GM12875 (cell line): Measurements from ENCODE around the gene CEP97.

Experiments used
- H3K4me3 ChIP-seq: one replicate; pipeline ENCODE4 v1.5.1; 2011; ENCODE audit warnings: low read depth, low read length, control low read depth
- TF ChIP-seq, protein P1 (sequence below): IDR thresholded peaks from 2 replicates; pipeline ENCODE4 v1.5.1; 2011; ENCODE audit warnings: low read depth, mild to moderate bottlenecking, control low read depth, inconsistent platforms, low read length, moderate library complexity, borderline replicate concordance; ENCODE audit not compliant: insufficient read depth

The CEP97 gene

DNA sequence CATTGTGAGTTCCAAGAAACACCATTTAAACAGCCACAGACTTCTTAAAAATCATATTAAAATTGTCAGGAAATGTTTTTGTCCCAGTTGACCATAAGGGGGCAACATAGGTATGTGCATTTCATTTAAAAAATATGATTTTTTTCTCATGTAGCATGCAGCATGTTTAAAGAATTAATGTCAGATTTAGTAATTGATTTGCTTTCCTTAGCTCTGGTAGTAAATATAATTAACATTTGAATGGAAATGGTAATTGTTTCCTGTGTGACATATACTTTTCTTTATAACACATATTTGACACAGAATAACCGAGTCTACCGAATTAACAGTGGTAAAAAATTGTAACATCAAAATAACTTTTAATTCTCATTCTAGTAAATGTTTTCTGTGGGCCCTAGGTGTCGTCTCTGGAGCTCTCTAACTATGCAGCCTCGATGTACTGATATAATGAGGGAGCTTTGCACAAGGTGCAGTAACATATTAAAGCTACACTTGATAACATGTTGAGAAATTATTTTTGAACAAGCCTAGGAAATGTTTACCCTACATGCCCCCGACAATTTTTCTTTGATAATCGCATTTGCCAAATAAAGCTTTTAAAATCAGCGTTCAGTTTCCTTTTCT lies 89.5 kb downstream of the CEP97 start:
- TF ChIP-seq, protein P1, sequence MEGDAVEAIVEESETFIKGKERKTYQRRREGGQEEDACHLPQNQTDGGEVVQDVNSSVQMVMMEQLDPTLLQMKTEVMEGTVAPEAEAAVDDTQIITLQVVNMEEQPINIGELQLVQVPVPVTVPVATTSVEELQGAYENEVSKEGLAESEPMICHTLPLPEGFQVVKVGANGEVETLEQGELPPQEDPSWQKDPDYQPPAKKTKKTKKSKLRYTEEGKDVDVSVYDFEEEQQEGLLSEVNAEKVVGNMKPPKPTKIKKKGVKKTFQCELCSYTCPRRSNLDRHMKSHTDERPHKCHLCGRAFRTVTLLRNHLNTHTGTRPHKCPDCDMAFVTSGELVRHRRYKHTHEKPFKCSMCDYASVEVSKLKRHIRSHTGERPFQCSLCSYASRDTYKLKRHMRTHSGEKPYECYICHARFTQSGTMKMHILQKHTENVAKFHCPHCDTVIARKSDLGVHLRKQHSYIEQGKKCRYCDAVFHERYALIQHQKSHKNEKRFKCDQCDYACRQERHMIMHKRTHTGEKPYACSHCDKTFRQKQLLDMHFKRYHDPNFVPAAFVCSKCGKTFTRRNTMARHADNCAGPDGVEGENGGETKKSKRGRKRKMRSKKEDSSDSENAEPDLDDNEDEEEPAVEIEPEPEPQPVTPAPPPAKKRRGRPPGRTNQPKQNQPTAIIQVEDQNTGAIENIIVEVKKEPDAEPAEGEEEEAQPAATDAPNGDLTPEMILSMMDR, result peak; percentile 30; the same call in 1 of the 2 replicates
- no peak overlapping the region for H3K4me3 ChIP-seq

DNA sequence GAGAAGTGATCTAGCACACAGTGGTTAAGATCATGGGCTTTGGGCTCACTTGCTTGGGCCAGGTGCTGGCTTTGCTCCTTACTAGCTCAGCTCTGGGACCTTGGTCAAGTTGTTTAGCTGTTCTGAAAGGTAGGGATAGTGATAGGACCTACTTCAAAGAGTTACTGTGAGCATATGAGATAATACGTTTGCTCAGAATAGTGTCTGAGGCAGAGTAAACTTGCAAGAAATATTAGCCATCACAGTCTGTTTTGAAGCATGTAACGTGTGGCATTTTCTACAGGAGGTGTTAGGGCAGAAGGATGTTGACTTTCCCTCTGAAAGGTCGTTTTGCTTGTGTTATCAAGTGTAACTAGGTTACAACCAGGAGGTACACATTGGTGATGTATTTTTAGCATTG lies 90.4 kb downstream of the CEP97 start:
- no peak overlapping the region for H3K4me3 ChIP-seq
- TF ChIP-seq, protein P1, result no peak

DNA sequence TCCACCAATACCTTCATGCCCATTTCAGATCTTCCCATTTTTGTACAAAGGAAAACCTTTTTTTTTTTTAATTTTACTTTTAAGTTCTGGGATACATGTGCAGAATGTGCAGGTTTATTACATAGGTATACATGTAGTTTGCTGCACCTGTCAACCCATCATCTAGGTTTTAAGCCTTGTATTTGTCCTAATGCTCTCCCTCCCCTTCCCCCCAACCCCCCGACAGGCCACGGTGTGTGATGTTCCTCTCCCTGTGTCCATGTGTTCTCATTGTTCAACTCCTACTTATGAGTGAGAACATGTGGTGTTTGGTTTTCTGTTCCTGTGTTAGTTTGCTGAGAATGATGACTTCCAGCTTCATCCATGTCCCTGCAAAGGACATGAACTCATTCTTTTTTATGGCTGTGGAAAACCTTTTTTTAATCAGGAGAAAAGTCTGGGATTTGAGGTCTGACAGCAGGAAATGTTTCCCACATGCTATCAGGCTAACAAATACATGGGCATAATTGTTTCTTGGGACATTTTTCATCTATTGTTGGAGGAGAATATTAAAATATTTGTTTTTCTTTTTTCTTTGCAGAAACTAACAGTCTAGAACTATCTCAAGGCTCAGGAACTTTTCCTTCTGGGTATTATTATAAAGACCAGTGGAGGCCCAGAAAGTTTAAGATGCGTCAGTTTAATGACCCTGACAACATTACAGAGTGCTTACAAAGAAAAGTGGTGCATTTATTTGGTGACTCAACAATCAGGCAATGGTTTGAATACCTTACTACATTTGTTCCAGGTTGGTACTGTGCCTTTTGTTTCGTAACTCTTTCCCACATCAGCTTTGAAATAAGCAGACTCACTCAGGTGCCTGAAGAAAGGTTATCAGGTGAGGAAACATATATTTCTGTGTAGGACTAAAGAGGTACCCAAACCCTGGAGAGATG lies 92.1 kb downstream of the CEP97 start:
- no peak overlapping the region for H3K4me3 ChIP-seq

DNA sequence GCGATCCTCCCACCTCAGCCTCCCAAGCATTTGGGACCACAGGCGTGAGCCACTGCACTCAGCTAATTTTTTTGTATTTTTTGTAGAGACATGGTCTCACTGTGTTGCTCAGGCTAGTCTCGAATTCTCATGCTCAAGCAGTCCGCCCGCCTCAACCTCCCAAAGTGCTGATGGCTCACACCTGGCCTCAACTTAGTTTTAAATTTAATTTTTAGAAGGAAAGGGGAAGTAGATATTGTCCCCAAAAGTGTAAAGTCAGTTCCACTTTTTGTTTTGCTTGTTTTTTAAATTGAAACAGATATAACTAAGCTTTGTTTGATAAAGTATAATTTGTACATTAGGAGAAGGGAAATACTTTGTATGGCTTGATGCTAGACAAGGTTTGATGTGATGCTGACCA lies 93.6 kb downstream of the CEP97 start:
- H3K4me3 ChIP-seq, result no peak overlapping the region
- TF ChIP-seq, protein P1, result no peak

More for the DNA sequence above, 92.1 kb downstream of the CEP97 start:
- TF ChIP-seq, protein P1, result no peak

DNA sequence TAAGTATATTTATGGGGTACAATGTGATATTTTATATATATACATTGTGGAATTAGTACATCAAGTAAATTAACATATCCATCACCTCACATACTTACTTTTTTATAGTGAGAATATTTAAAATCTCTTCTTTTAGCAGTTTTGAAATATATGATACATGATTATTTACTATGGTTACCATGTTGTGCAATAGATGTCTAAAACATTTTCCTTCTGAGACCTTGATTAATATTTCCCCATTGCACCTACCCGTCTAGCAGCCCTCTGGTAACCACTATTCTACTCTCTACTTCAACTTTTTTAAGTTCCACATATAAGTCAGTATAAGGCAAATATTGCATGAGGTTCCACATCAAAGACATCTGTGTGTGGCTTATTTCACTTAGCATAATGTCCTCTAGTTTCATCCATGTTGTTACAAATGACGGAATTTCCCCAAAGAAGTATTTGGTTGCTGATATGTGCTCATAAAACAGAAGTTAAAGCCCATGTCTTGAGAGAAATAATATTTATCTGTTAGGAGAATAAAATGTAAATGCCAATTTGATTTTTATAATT lies 95.3 kb downstream of the CEP97 start:
- TF ChIP-seq, protein P1, result no peak
- no peak overlapping the region for H3K4me3 ChIP-seq
